Measurements from ENCODE around the gene KLK3. TPM values are rescaled to one million over a fixed set of nuclear protein-coding genes. Genes with fewer than 3 reads are reported as not detected.

The KLK3 gene
- total and polyA plus RNA-seq, 2 of the 13 experiments (the other 11 are each of a cell fraction or from before 2014, with no cell fraction given) = not detected

DNA sequence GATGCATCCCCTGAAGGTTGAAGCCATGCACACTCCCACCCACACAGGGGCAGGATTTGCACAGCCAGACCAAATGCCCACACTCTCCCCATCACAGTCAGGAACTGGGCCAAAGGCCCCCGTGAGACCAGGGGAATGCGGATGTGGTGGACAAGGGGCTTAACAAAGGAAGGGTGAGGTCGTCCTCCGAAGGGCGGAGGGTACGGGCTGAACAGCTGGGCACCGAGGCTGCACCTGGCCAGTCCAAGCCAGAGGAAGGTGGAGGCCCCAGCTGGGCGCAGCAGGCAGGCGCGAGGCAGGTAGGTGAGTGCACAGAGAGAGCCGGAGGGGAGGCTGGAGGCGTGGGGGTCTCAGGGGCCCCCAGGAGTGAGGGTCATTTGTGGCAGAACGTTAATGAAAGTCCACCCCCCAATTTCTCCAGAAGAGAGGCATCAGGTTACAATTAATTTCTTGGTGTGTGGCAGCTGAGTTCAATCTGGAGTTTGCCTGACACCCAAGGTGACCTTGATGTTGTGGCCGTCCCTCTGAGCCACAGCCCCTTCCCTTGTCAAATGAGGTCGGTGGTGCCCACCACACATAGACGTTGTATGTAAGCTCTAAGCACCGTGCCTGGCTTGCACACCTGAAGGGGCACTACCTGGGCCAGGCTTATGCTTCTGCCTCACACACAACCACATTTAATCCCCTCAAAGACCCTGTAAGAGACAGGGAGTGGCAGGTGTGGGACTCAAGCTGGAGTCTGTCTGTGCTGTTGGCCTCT lies 24.3 kb upstream of the KLK3 start:
- peaks cover 0 to 44% of the 10 kb centered on the region in 2 experiments; a peak in 2 of 5 replicates for H3K27me3 ChIP-seq (ENCODE audit: control insufficient read depth in 1 of 2, insufficient read depth in 2 of 2, low read length in 2 of 2)
- no peak for TF ChIP-seq ZNF674 (CRISPR knock-in tag; IDR thresholded peaks at IDR 0.05; ENCODE audit: low read depth)
- TF ChIP-seq ZNF552 (CRISPR knock-in tag; IDR thresholded peaks at IDR 0.05; ENCODE audit: borderline replicate concordance) = no peak
- TF ChIP-seq TGIF2 (CRISPR knock-in tag; IDR thresholded peaks at IDR 0.05) = no peak
- TF ChIP-seq PHF8 (CRISPR knock-in tag; IDR thresholded peaks at IDR 0.05) = no peak
- TF ChIP-seq, protein P1, sequence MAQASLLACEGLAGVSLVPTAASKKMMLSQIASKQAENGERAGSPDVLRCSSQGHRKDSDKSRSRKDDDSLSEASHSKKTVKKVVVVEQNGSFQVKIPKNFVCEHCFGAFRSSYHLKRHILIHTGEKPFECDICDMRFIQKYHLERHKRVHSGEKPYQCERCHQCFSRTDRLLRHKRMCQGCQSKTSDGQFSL (CRISPR knock-in tag; IDR thresholded peaks at IDR 0.05) = no peak
- TF ChIP-seq, protein P2, sequence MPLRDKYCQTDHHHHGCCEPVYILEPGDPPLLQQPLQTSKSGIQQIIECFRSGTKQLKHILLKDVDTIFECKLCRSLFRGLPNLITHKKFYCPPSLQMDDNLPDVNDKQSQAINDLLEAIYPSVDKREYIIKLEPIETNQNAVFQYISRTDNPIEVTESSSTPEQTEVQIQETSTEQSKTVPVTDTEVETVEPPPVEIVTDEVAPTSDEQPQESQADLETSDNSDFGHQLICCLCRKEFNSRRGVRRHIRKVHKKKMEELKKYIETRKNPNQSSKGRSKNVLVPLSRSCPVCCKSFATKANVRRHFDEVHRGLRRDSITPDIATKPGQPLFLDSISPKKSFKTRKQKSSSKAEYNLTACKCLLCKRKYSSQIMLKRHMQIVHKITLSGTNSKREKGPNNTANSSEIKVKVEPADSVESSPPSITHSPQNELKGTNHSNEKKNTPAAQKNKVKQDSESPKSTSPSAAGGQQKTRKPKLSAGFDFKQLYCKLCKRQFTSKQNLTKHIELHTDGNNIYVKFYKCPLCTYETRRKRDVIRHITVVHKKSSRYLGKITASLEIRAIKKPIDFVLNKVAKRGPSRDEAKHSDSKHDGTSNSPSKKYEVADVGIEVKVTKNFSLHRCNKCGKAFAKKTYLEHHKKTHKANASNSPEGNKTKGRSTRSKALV (CRISPR knock-in tag; IDR thresholded peaks at IDR 0.05) = no peak
- TF ChIP-seq MTA1 (CRISPR knock-in tag; IDR thresholded peaks at IDR 0.05; ENCODE audit: borderline replicate concordance) = no peak
- H2AFZ ChIP-seq (ENCODE audit: low read length) = no peak overlapping the region
- ChIA-PET CTCF (ENCODE audit: low intra/inter-chr PET ratio, low total read pairs) (no interaction called here), POLR2A (interaction anchor here (1.2 kb wide), 1 partner anchor 26 kb away, joined by 3 read pairs; no protein-coding TSS in a partner anchor)
- H3K4me2 ChIP-seq (ENCODE audit: low read depth, low read length) = no peak overlapping the region
- H3K4me3 ChIP-seq (replicated peaks in 1 of 3; ENCODE audit: insufficient read depth in 1 of 3, low read depth in 2 of 3, low read length in 3 of 3) = no peak overlapping the region
- intact Hi-C loops (cut with micrococcal nuclease; ENCODE audit: unreplicated experiment) (no loop called here), in situ Hi-C loops (cut with HindIII; ENCODE audit: extremely low pct_ligation_motif_present, low pct_unique_long_range_greater_than_20kb) (no loop called here)
- DNase-seq (ENCODE audit: low spot score) (no peak), FAIRE-seq (no peak), ATAC-seq (no peak; the same call in 2 of the 3 replicates)
- WGBS (ENCODE audit: low lambda C conversion rate) = 12% methylated on average over 16 of the region's 17 CpGs
- H3K27ac ChIP-seq (ENCODE audit: extremely low read length, insufficient read depth, low read length) = no peak overlapping the region
- no peaks in the 10 kb centered on the region for H4K20me1 ChIP-seq (ENCODE audit: insufficient read depth, low read length)
- H3K4me1 ChIP-seq (ENCODE audit: insufficient read depth, low read length) = peaks cover 7% of the 10 kb centered on the region
- no peaks in the 10 kb centered on the region for H3K79me2 ChIP-seq (ENCODE audit: insufficient read depth, low read length)
- no peak overlapping the region for H3K9ac ChIP-seq (ENCODE audit: insufficient read depth, low read depth, low read length)
- no peaks in the 10 kb centered on the region for H3K9me3 ChIP-seq (ENCODE audit: low read length)
- BruUV-seq (replicated peaks) = no TSS peak
- H3K36me3 ChIP-seq (replicated peaks in 1 of 2; ENCODE audit: control insufficient read depth in 1 of 2, insufficient read depth in 2 of 2, low read length in 2 of 2) = no peaks in the 10 kb centered on the region

All from HepG2 (cell line).